ENCODE measurements around the gene NSRP1. TPM values are rescaled to one million over a fixed set of nuclear protein-coding genes. Genes with fewer than 3 reads are reported as not detected.

Gene NSRP1
- total and polyA plus RNA-seq, 10 donors: 15.5 to 39.8 (median 27.9) TPM

- H3K4me1 ChIP-seq: no peaks in the 10 kb centered on the region
- H3K36me3 ChIP-seq: no peaks in the 10 kb centered on the region
- no peaks in the 10 kb centered on the region for H3K9me3 ChIP-seq
- peaks cover 0 to 8% (median 0%) of the 10 kb centered on the region in 7 donors for H3K27me3 ChIP-seq (replicated peaks in 1 of 7)
- H3K4me3 ChIP-seq: no peak overlapping the region
- TF ChIP-seq CTCF (IDR thresholded peaks at IDR 0.05 in 8 of 11, conservative IDR thresholded peaks at IDR 0.05 in 3 of 11): no peak
- no peak for TF ChIP-seq POLR2AphosphoS5 (IDR thresholded peaks at IDR 0.05)
- TF ChIP-seq POLR2A (IDR thresholded peaks at IDR 0.05): no peak
- intact Hi-C loops (cut with DNase I; ENCODE audit: low total_unique reads): no loop called here
- peak; percentile 45 for DNase-seq
- 91 to 97% (median 93%) methylated on average over 10 of the region's 10 CpGs for WGBS, 5 donors
- H3K27ac ChIP-seq: no peak overlapping the region
Observed at GRCh38 chr17:30210901-30211300, 94.3 kb downstream of the NSRP1 start.

- no peak overlapping the region for H3K27ac ChIP-seq
- H3K36me3 ChIP-seq: no peaks in the 10 kb centered on the region
- DNase-seq: peak; percentile 36
- H3K9me3 ChIP-seq: no peaks in the 10 kb centered on the region
- no peaks in the 10 kb centered on the region for H3K4me1 ChIP-seq
- H3K4me3 ChIP-seq: no peak overlapping the region
- 66 to 84% (median 78%) methylated on average over 6 of the region's 6 CpGs for WGBS, 5 donors
- TF ChIP-seq POLR2AphosphoS5 (IDR thresholded peaks at IDR 0.05): no peak
- no peak for TF ChIP-seq CTCF (IDR thresholded peaks at IDR 0.05 in 8 of 11, conservative IDR thresholded peaks at IDR 0.05 in 3 of 11)
- no peak for TF ChIP-seq POLR2A (IDR thresholded peaks at IDR 0.05)
- intact Hi-C loops (cut with DNase I; ENCODE audit: low total_unique reads): no loop called here
- H3K27me3 ChIP-seq (replicated peaks in 1 of 7): peaks cover 0 to 8% (median 0%) of the 10 kb centered on the region in 7 donors
Observed at GRCh38 chr17:30211371-30211770, 94.8 kb downstream of the NSRP1 start.

- intact Hi-C loops (cut with DNase I; ENCODE audit: low total_unique reads): no loop called here
- peaks cover 0 to 3% (median 0%) of the 10 kb centered on the region in 7 donors for H3K27me3 ChIP-seq (replicated peaks in 1 of 7)
- TF ChIP-seq POLR2AphosphoS5 (IDR thresholded peaks at IDR 0.05): no peak
- TF ChIP-seq CTCF (IDR thresholded peaks at IDR 0.05 in 8 of 11, conservative IDR thresholded peaks at IDR 0.05 in 3 of 11): no peak
- no peak for TF ChIP-seq POLR2A (IDR thresholded peaks at IDR 0.05)
- no peaks in the 10 kb centered on the region for H3K4me1 ChIP-seq
- H3K36me3 ChIP-seq: no peaks in the 10 kb centered on the region
- no peak overlapping the region for H3K4me3 ChIP-seq
- no peaks in the 10 kb centered on the region for H3K9me3 ChIP-seq
- no peak for DNase-seq
- H3K27ac ChIP-seq: no peak overlapping the region
- WGBS, 5 donors: 75 to 87% (median 83%) methylated on average over 11 of the region's 11 CpGs
Observed at GRCh38 chr17:30212750-30213149, 96.1 kb downstream of the NSRP1 start.

GRCh38 chr17:30217054-30217453 is 100.4 kb downstream of the NSRP1 start:
- no peaks in the 10 kb centered on the region for H3K36me3 ChIP-seq
- intact Hi-C loops (cut with DNase I; ENCODE audit: low total_unique reads): no loop called here
- no peak for TF ChIP-seq CTCF (IDR thresholded peaks at IDR 0.05 in 8 of 11, conservative IDR thresholded peaks at IDR 0.05 in 3 of 11)
- no peak for TF ChIP-seq POLR2A (IDR thresholded peaks at IDR 0.05)
- TF ChIP-seq POLR2AphosphoS5 (IDR thresholded peaks at IDR 0.05): no peak
- 84 to 97% (median 94%) methylated on average over 6 of the region's 6 CpGs for WGBS, 5 donors
- H3K4me1 ChIP-seq: no peaks in the 10 kb centered on the region
- H3K4me3 ChIP-seq: no peak overlapping the region
- H3K27ac ChIP-seq: no peak overlapping the region
- peak; percentile 52 for DNase-seq
- no peaks in the 10 kb centered on the region for H3K9me3 ChIP-seq
- peaks cover 0 to 3% (median 0%) of the 10 kb centered on the region in 7 donors for H3K27me3 ChIP-seq (replicated peaks in 1 of 7)
